GM19351 (cell line): Measurements from ENCODE around the gene CBX8.

Source experiments
- ATAC-seq: cut with Tn5 transposase; IDR thresholded peaks from one replicate; pipeline ENCODE4 v1.9.1; 2021; ENCODE audit warnings: mild to moderate bottlenecking, moderate library complexity; ENCODE audit not compliant: unreplicated experiment

Gene CBX8

GRCh38 chr17:79795795-79796443, 958 bp downstream of the CBX8 start:
- ATAC-seq, result no peak

- ATAC-seq, result no peak
Observed at GRCh38 chr17:79794659-79795511, 2.0 kb downstream of the CBX8 start.

GRCh38 chr17:79793924-79794304, 3.0 kb downstream of the CBX8 start:
- ATAC-seq, result no peak

GRCh38 chr17:79792984-79793923, 3.6 kb downstream of the CBX8 start:
- ATAC-seq, result no peak

- ATAC-seq, result no peak
Observed at GRCh38 chr17:79792341-79792871, 4.5 kb downstream of the CBX8 start.

GRCh38 chr17:79791735-79792161, 5.1 kb downstream of the CBX8 start:
- ATAC-seq, result no peak

- no peak for ATAC-seq
Observed at GRCh38 chr17:79790805-79791734, 5.8 kb downstream of the CBX8 start.

GRCh38 chr17:79789943-79790804, 6.7 kb downstream of the CBX8 start:
- no peak for ATAC-seq

- ATAC-seq, result no peak
Observed at GRCh38 chr17:79788989-79789942, 7.6 kb downstream of the CBX8 start.

- no peak for ATAC-seq
Observed at GRCh38 chr17:79788455-79788854, 8.4 kb downstream of the CBX8 start.

GRCh38 chr17:79786930-79787643, 9.8 kb downstream of the CBX8 start:
- ATAC-seq, result no peak

GRCh38 chr17:79785900-79786810, 10.7 kb downstream of the CBX8 start:
- ATAC-seq, result no peak

GRCh38 chr17:79785017-79785899, 11.6 kb downstream of the CBX8 start:
- ATAC-seq, result no peak

- ATAC-seq, result no peak
Observed at GRCh38 chr17:79784353-79785016, 12.4 kb downstream of the CBX8 start.

- ATAC-seq, result no peak
Observed at GRCh38 chr17:79783891-79784290, 13.0 kb downstream of the CBX8 start.
